Measurements from ENCODE around the gene IZUMO2.
"Not testable (repeated sequence)": the region's sequence is repeated elsewhere in the genome, so short reads cannot be mapped to it uniquely, and the experiment has no call there.

IZUMO2 gene

DNA sequence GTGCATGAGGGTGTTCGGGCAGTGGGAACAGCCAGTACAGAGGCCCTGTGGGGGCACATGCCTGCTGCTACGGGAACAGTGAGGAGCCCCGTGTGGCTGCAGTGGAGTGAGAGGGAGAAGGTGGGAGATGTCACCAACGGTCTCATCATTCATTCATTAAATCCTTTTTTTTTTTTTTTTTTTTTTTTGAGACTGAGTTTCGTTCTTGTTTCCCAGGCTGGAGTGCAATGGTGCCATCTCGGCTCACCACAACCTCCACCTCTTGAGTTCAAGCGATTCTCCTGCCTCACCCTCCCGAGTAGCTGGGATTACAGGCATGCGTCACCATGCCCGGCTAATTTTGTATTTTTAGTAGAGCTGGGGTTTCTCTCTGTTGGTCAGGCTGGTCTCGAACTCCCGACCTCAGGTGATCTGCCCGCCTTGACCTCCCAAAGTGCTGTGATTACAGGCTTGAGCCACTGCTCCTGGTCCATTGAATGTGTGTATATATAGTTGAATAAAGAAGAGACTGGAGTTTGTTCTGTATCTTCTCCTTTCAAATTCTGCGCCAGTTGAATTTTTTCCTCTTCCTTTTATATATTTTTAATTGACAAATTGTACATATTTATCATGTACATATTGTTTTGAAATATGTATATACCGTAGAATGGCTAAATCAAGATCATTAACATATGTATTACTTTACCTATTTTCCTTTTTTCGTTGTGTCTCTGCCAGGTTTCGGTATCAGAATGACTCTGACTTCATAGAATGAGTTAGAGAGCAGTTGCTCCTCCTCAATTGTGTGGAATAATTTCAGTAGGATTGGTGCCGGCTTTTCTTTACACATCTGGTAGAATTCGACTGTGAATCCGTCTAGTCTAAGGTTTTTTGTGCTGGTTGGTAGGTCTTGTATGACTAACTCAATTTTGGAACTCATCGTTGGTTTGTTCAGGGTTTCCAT, 28.0 kb downstream of the IZUMO2 start:
- H3K4me3 ChIP-seq; H3K36me3 ChIP-seq (ENCODE audit: insufficient read depth, low read length); H3K9ac ChIP-seq (ENCODE audit: insufficient read length); DNase-seq (ENCODE audit: low read depth, low spot score); H3K9me3 ChIP-seq (ENCODE audit: low read depth, low read length); H3K27ac ChIP-seq: not testable (repeated sequence)

DNA sequence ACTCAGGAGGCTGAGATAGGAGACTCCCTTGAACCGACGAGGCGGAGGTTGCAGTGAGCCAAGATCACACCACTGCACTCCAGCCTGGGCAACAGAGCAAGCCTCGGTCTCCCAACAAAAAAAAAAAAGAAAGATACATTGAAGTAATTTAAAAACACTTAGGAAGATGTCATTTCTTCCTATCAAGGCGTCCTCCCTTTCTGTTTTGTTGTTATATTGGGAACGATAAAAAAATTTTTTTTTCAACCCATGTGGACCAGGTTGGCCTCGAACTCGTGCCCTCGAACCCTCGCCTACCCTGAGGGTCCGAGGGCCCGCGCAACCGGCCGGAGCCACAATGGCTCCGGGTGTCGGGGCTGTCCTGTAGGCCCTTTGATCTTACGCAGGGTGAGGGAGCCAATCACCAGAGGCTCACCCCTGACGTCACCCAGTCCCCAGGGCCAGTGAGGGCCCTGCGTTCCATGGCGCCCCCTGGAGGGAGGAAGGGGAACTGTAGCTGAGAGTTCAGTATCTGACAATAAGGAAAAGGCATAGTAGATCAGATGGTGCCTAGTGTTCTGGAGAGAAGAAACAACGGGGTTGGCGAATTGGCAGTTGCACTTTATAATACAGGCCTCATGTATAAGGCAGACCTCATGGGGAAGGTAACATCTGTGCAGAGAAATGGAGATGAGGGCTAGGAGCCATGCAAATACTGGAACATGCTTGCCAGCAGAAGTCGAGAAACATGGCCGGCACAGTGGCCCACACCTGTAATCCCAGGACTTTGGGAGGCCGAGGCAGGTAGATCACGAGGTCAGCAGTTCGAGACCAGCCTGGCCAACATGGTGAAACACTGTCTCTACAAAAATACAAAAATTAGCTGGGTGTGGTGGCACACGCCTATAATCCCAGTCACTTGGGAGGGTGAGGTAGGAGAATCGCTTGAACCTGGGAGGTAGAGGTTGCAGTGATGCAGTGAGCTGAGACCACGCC, 29.3 kb downstream of the IZUMO2 start:
- not testable (repeated sequence) for DNase-seq (ENCODE audit: low read depth, low spot score); H3K9ac ChIP-seq (ENCODE audit: insufficient read length); H3K9me3 ChIP-seq (ENCODE audit: low read depth, low read length); H3K36me3 ChIP-seq (ENCODE audit: insufficient read depth, low read length); H3K4me3 ChIP-seq; H3K27ac ChIP-seq

DNA sequence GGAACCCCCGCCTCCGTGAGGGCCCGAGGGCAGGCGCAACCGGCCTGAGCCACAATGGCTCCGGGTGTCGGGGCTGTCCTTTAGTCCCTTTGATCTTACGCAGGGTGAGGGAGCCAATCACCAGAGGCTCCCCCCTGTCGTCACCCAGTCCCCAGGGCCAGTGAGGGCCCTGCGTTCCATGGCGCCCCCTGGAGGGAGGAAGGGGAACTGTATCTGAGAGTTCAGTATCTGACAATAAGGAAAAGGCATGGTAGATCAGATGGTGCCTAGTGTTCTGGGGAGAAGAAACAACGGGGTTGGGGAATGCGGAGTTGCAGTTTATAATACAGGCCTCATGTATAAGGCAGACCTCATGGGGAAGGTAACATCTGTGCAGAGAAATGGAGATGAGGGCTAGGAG, 59.1 kb downstream of the IZUMO2 start:
- DNase-seq (ENCODE audit: low read depth, low spot score); H3K9ac ChIP-seq (ENCODE audit: insufficient read length); H3K27ac ChIP-seq; H3K36me3 ChIP-seq (ENCODE audit: insufficient read depth, low read length); H3K4me3 ChIP-seq; H3K9me3 ChIP-seq (ENCODE audit: low read depth, low read length): not testable (repeated sequence)

DNA sequence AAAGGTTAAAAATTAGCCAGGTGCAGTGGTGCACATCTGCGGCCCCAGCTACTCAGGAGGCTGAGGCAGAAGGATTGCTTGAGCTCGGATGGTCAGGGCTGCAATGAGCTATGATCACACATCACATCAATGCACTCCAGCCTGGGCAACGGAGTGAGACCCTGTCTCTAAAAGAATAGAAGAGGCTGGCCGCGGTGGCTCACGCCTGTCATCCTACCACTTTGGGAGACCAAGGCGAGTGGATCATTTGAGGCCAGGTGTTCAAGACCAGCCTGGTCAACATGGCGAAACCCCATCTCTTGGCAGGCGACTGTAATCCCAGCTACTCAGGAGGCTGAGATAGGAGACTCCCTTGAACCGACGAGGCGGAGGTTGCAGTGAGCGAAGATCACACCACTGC, 59.7 kb downstream of the IZUMO2 start:
- H3K27ac ChIP-seq; DNase-seq (ENCODE audit: low read depth, low spot score); H3K36me3 ChIP-seq (ENCODE audit: insufficient read depth, low read length); H3K9ac ChIP-seq (ENCODE audit: insufficient read length); H3K4me3 ChIP-seq; H3K9me3 ChIP-seq (ENCODE audit: low read depth, low read length): not testable (repeated sequence)
